HFFc6 (cell line): Measurements from ENCODE around the gene ZNF296. TPM values are rescaled to one million over a fixed set of nuclear protein-coding genes. Genes with fewer than 3 reads are reported as not detected.
A peak's percentile ranks its signal among the peaks of the same experiment; 100 is the strongest.

Experiments used
- DNase-seq: peaks from one replicate; pipeline ENCODE4 v3.0.0-alpha.2; 2018
- H3K27ac Mint-ChIP-seq: 2 replicates; pipeline ENCODE4 v1.8.0; 2020; ENCODE audit warnings: mild to moderate bottlenecking, mixed read lengths
- H3K27me3 Mint-ChIP-seq: 2 replicates; pipeline ENCODE4 v1.8.0; 2021; ENCODE audit warnings: mild to moderate bottlenecking, moderate library complexity, mixed read lengths; ENCODE audit not compliant: insufficient read depth
- H3K36me3 Mint-ChIP-seq: 2 replicates; pipeline ENCODE4 v1.8.0; 2021; ENCODE audit warnings: low read depth, mixed read lengths
- H3K4me1 Mint-ChIP-seq: 2 replicates; pipeline ENCODE4 v1.8.0; 2020; ENCODE audit warnings: low read depth, mixed read lengths
- H3K4me3 Mint-ChIP-seq: 2 replicates; pipeline ENCODE4 v1.8.0; 2020; ENCODE audit warnings: mild to moderate bottlenecking, moderate library complexity, mixed read lengths
- H3K9me3 Mint-ChIP-seq: 2 replicates; pipeline ENCODE4 v1.8.0; 2020; ENCODE audit warnings: mild to moderate bottlenecking, mixed read lengths
- long read RNA-seq: library from polyadenylated mRNA; unstranded; transcript quantifications from one replicate; pipeline ENCODE4 v2.0.0, GENCODE V29; 2019
- total RNA-seq, 6 experiments: library from RNA; stranded (reverse); fragmentation: NEBNext Ultra II Directional; extraction: Animal tissue kit (Norgen Biotek cat#: 25700); gene quantifications; 2 replicates in 1 of 6; 3 replicates in 5 of 6; pipeline ENCODE4 v1.2.3, GENCODE V29; 2021
- TF ChIP-seq, protein P1 (sequence below): fragments of 200-600 bp; sonication (generic); IDR thresholded peaks from 2 replicates; pipeline ENCODE4 v1.5.0; 2021; ENCODE audit warnings: antibody characterized with exemption, mild to moderate bottlenecking

ZNF296 gene
- total RNA-seq: under 1 TPM; 0.57 to 0.87 (median 0.65) TPM
- long read RNA-seq, partial matches to known transcripts: 0 of 1 reads
- long read RNA-seq, other reads (novel, unspliced or antisense): 0 of 1 reads

DNA sequence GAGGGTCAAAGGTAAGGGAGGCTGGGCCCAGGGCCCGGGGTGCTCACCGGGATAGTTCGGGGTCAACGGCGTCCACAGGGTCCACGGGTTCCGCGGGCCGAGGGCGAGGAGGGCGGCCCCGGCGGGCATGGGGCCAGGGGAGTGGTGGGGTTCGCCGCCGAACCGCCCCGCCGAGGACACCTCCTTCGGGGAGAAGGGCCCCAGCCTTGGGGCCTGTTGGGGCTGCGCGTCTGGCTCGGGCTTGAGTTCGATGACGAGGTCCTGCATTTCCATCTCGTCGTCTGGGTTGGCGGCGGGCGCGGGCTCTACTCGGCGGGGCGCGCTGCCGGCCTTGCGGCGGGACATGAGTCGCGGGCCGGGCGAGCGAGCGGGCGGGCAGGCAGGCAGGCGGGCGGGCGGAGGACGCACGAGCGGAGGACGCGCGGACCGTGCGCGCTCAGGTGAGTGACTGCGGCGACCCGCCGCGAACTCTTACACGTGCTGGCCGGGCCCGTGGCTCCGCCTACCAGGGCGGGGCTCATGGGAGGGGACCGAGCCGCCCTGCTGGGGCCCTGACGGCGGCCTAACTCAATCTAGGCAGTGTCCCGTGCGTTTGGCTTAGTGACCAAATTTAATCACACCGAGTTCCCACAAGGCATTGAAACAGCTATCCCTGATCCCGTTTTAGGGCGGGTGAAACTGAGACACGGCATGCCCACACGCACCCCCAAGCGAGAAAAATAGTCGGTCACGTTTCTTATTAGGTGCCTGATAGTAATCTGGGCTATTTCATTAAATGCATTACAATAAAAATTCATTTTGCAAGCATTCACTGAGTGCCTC is at the start of gene ZNF296:
Gene ZNF296 (minus strand): TSS at position 450 of the 822 bp plus-strand sequence. CDS start 105 bp downstream, at position 345.
- Mint-ChIP-seq H3K36me3 (peaks cover 8% of the 10 kb centered on the region), H3K9me3 (no peaks in the 10 kb centered on the region), H3K27ac (peak within 1 kb of the TSS; percentile 24; the same call in 1 of the 2 replicates), H3K4me1 (peaks cover 21% of the 10 kb centered on the region), H3K27me3 (peaks cover 4% of the 10 kb centered on the region), H3K4me3 (peak within 1 kb of the TSS; percentile 79)
- DNase-seq: no peak
- TF ChIP-seq, protein P1, sequence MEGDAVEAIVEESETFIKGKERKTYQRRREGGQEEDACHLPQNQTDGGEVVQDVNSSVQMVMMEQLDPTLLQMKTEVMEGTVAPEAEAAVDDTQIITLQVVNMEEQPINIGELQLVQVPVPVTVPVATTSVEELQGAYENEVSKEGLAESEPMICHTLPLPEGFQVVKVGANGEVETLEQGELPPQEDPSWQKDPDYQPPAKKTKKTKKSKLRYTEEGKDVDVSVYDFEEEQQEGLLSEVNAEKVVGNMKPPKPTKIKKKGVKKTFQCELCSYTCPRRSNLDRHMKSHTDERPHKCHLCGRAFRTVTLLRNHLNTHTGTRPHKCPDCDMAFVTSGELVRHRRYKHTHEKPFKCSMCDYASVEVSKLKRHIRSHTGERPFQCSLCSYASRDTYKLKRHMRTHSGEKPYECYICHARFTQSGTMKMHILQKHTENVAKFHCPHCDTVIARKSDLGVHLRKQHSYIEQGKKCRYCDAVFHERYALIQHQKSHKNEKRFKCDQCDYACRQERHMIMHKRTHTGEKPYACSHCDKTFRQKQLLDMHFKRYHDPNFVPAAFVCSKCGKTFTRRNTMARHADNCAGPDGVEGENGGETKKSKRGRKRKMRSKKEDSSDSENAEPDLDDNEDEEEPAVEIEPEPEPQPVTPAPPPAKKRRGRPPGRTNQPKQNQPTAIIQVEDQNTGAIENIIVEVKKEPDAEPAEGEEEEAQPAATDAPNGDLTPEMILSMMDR: no peak

GRCh38 chr19:45125360-45125759 is 49.1 kb upstream of the ZNF296 start:
- DNase-seq: no peak
- Mint-ChIP-seq H3K4me1 (peaks cover 10% of the 10 kb centered on the region; the same call in 1 of the 2 replicates), H3K4me3 (no peak overlapping the region), H3K27ac (no peak overlapping the region), H3K9me3 (no peaks in the 10 kb centered on the region), H3K27me3 (no peaks in the 10 kb centered on the region; the same call in 1 of the 2 replicates), H3K36me3 (no peaks in the 10 kb centered on the region)
- TF ChIP-seq, protein P1: no peak

DNA sequence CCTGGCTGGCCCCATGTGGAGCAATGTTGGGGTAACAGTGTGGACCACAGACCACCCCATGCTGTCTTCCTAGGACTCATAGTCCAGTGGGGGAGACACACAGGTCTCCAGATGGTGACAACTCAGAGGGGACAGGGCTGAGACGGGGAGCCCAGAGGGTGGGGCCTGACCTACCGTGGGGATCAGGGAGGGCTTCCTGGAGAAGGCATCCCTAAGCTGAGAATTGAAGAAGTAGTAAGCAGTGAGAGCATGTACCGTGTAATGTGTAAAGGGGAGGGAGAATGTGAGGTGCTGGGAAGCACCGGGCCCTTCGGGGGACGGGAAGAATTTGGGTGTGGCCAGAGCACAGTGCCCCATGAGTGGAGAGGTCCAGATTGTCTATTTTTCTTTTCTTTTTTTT is 47.7 kb upstream of the ZNF296 start:
- TF ChIP-seq, protein P1: no peak
- peaks cover 10% of the 10 kb centered on the region; the same call in 1 of the 2 replicates for H3K4me1 Mint-ChIP-seq
- no peak overlapping the region for H3K4me3 Mint-ChIP-seq
- DNase-seq: no peak
- no peaks in the 10 kb centered on the region for H3K9me3 Mint-ChIP-seq
- H3K27ac Mint-ChIP-seq: no peak overlapping the region
- no peaks in the 10 kb centered on the region; the same call in 1 of the 2 replicates for H3K27me3 Mint-ChIP-seq
- H3K36me3 Mint-ChIP-seq: no peaks in the 10 kb centered on the region

- no peak for DNase-seq
- no peak overlapping the region for H3K27ac Mint-ChIP-seq
- TF ChIP-seq, protein P1: no peak
- H3K4me1 Mint-ChIP-seq: peaks cover 10% of the 10 kb centered on the region; the same call in 1 of the 2 replicates
- H3K27me3 Mint-ChIP-seq: peaks cover 2% of the 10 kb centered on the region
- H3K4me3 Mint-ChIP-seq: no peak overlapping the region
- H3K9me3 Mint-ChIP-seq: no peaks in the 10 kb centered on the region
- H3K36me3 Mint-ChIP-seq: no peaks in the 10 kb centered on the region
Observed at GRCh38 chr19:45123440-45123850, 47.2 kb upstream of the ZNF296 start.

- TF ChIP-seq, protein P1: no peak
- DNase-seq: no peak
- Mint-ChIP-seq H3K36me3 (no peaks in the 10 kb centered on the region), H3K27me3 (peaks cover 2% of the 10 kb centered on the region), H3K9me3 (no peaks in the 10 kb centered on the region), H3K27ac (no peak overlapping the region), H3K4me3 (no peak overlapping the region), H3K4me1 (peaks cover 10% of the 10 kb centered on the region; the same call in 1 of the 2 replicates)
Observed at GRCh38 chr19:45122832-45123231, 46.6 kb upstream of the ZNF296 start.
